ENCODE measurements around the gene ERVV-1. TPM values are rescaled to one million over a fixed set of nuclear protein-coding genes. Genes with fewer than 3 reads are reported as not detected.

Gene ERVV-1
- polyA plus RNA-seq, 2 of the 4 experiments (the other 2 are of a cell fraction): not detected

DNA sequence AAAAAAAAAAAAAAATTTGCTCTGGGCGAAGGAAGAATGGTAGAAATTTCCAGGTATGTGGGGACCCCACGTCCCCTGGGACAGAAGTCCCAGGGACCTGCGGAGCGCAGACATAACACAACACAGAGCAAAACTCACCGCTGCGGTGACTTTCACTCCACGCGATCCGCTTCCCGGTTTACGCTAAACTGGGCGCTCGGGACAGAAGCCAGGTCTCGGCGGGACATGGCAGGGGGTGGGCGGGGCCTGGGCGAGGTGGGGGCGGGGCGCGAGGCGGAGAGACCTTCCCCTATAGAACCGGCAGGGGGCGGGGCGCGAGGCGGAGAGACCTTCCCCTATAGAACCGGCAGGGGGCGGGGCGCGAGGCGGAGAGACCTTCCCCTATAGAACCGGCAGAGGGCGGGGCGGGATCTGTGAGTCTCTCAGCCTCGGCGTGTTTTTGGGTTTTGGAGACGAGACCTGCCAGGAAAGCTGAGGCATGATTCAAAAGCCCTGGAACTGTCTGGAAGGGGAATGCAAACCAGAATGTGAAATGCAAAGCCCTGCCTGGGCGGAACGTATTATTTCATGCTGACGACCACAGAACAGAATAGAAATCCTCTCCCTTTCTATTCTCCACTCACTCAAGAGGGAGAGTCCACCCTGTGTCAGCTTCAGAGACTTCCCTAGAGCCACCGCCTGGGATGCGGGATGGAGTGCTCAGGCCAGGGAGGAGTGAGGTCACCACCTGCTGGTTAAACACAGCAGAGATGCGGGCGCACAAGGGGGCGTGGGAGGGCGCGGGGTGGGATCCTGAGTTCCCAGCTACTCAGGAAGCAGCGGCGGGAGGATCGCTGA is 20.2 kb upstream of the ERVV-1 start:
- ChIA-PET POLR2A (no interaction called here), CTCF (no interaction called here)
- Histone ChIP-seq H3K27ac (no peak overlapping the region), H3K4me1 (no peaks in the 10 kb centered on the region), H3K4me3 (no peak overlapping the region), H3K9me3 (peaks cover 74% of the 10 kb centered on the region), H3K4me2 (no peak overlapping the region)
- no peak for ATAC-seq
- TF ChIP-seq, protein P1, sequence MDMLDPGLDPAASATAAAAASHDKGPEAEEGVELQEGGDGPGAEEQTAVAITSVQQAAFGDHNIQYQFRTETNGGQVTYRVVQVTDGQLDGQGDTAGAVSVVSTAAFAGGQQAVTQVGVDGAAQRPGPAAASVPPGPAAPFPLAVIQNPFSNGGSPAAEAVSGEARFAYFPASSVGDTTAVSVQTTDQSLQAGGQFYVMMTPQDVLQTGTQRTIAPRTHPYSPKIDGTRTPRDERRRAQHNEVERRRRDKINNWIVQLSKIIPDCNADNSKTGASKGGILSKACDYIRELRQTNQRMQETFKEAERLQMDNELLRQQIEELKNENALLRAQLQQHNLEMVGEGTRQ (IDR thresholded peaks at IDR 0.05): no peak
- TF ChIP-seq GATA3 (IDR thresholded peaks at IDR 0.05; ENCODE audit: borderline replicate concordance): no peak
- TF ChIP-seq ZC3H11A (IDR thresholded peaks at IDR 0.05): no peak
- TF ChIP-seq FOXS1 (CRISPR knock-in tag; IDR thresholded peaks at IDR 0.05): no peak
- no peak for TF ChIP-seq NR3C1 (IDR thresholded peaks at IDR 0.05)
- no peak for TF ChIP-seq CEBPB (IDR thresholded peaks at IDR 0.05)
- TF ChIP-seq NFE2L2 (conservative IDR thresholded peaks at IDR 0.05; ENCODE audit: low read length): no peak
- DNase-seq (ENCODE audit: low read depth in 1 of 2, low spot score in 1 of 2): peak in 1 of 2 experiments; percentile 13
- no peak for FAIRE-seq
- 50% methylated on average over 29 of the region's 50 CpGs for WGBS (ENCODE audit: missing lambda C conversion rate)

DNA sequence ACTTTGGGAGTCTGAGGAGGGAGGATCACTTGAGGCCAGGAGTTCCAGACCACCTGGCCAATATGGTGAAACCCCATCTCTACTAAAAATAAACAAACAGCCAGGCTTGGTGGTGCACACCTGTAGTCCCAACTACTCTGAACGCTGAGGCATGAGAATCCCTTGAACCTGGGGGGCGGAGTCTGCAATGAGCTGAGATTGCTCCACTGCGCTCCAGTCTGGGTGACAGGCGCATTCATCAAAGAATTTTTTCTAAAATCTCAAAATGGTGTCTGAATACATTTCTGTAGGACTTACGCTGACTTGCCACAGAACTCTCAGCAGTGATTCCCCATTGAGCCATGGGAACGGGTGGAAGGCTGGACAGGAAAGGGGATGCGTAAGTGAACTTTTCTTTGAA is 18.0 kb upstream of the ERVV-1 start:
- Histone ChIP-seq H3K4me1 (no peaks in the 10 kb centered on the region), H3K4me2 (no peak overlapping the region), H3K27ac (no peak overlapping the region), H3K9me3 (peaks cover 69% of the 10 kb centered on the region), H3K4me3 (no peak overlapping the region)
- ChIA-PET POLR2A (no interaction called here), CTCF (no interaction called here)
- FAIRE-seq: no peak
- no peak for DNase-seq (ENCODE audit: low read depth in 1 of 2, low spot score in 1 of 2)
- WGBS (ENCODE audit: missing lambda C conversion rate): 52% methylated on average over 7 of the region's 7 CpGs
- TF ChIP-seq ZC3H11A (IDR thresholded peaks at IDR 0.05): no peak
- TF ChIP-seq JUNB (IDR thresholded peaks at IDR 0.05): no peak
- TF ChIP-seq HEYL (CRISPR knock-in tag; IDR thresholded peaks at IDR 0.05): no peak
- TF ChIP-seq, protein P2, sequence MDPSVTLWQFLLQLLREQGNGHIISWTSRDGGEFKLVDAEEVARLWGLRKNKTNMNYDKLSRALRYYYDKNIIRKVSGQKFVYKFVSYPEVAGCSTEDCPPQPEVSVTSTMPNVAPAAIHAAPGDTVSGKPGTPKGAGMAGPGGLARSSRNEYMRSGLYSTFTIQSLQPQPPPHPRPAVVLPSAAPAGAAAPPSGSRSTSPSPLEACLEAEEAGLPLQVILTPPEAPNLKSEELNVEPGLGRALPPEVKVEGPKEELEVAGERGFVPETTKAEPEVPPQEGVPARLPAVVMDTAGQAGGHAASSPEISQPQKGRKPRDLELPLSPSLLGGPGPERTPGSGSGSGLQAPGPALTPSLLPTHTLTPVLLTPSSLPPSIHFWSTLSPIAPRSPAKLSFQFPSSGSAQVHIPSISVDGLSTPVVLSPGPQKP (IDR thresholded peaks at IDR 0.05; ENCODE audit: low read depth, low read length): no peak
- no peak for TF ChIP-seq NPAS2 (CRISPR knock-in tag; IDR thresholded peaks at IDR 0.05; ENCODE audit: borderline replicate concordance)
- no peak for TF ChIP-seq CHD4 (IDR thresholded peaks at IDR 0.05; ENCODE audit: borderline replicate concordance)
- TF ChIP-seq, protein P3, sequence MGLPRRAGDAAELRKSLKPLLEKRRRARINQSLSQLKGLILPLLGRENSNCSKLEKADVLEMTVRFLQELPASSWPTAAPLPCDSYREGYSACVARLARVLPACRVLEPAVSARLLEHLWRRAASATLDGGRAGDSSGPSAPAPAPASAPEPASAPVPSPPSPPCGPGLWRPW (IDR thresholded peaks at IDR 0.05): no peak
- TF ChIP-seq SREBF2 (IDR thresholded peaks at IDR 0.05): no peak
- no peak for TF ChIP-seq BHLHE40 (IDR thresholded peaks at IDR 0.05; ENCODE audit: low read depth, low read length)
- TF ChIP-seq, protein P4, sequence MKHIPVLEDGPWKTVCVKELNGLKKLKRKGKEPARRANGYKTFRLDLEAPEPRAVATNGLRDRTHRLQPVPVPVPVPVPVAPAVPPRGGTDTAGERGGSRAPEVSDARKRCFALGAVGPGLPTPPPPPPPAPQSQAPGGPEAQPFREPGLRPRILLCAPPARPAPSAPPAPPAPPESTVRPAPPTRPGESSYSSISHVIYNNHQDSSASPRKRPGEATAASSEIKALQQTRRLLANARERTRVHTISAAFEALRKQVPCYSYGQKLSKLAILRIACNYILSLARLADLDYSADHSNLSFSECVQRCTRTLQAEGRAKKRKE (CRISPR knock-in tag; IDR thresholded peaks at IDR 0.05; ENCODE audit: low read depth): no peak
- no peak for TF ChIP-seq JUN (IDR thresholded peaks at IDR 0.05)
- no peak for TF ChIP-seq MYC (IDR thresholded peaks at IDR 0.05; ENCODE audit: borderline replicate concordance, low read length)
- TF ChIP-seq, protein P5, sequence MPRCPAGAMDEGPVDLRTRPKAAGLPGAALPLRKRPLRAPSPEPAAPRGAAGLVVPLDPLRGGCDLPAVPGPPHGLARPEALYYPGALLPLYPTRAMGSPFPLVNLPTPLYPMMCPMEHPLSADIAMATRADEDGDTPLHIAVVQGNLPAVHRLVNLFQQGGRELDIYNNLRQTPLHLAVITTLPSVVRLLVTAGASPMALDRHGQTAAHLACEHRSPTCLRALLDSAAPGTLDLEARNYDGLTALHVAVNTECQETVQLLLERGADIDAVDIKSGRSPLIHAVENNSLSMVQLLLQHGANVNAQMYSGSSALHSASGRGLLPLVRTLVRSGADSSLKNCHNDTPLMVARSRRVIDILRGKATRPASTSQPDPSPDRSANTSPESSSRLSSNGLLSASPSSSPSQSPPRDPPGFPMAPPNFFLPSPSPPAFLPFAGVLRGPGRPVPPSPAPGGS (IDR thresholded peaks at IDR 0.05): no peak
- no peak for TF ChIP-seq HOXB5 (CRISPR knock-in tag; IDR thresholded peaks at IDR 0.05)
- TF ChIP-seq HDAC2 (IDR thresholded peaks at IDR 0.05): no peak
- ATAC-seq: no peak

Measured in A549 (cell line).